HG03575 (cell line): ENCODE measurements around the gene ZNF217.
"Not testable (repeated sequence)": the region's sequence is repeated elsewhere in the genome, so short reads cannot be mapped to it uniquely, and the experiment has no call there.

Experiments used
- ATAC-seq: cut with Tn5 transposase; IDR thresholded peaks from one replicate; pipeline ENCODE4 v1.9.1; 2021; ENCODE audit not compliant: unreplicated experiment, insufficient number of reproducible peaks, low FRiP score; ENCODE audit errors: extremely low read depth

ZNF217 gene

DNA sequence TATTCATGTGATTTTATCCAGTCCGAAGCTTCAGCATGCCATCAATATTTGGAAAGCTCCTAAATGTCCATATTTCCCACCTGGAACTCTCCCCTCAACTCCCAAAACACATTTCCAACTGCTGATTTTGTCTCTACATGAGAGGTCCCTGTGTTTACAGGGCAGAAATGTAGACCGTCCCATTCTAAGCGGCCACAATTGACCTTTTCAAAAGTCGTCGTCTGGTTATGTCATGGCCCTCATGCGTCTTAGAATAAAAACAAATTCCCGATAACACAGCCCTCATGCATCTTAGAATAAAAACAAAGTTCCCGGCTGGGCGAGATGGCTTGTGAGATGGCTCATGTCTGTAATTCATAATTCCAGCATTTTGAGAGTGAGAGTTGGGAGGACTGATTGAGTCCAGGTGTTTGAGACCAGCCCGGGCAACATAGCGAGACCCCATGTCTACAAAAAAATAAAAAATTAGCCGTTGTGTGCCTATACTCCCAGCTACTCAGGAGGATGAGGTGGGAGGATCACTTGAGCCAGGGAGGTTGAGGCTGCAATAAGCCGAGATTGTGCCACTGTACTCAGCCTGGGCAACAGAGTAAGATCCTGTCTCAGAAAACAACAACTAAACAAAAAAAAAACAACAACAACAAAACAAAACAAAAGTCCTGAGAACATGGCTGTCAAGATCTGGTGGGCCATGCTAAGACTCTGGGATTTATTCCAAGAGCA lies 6.4 kb upstream of the ZNF217 start:
- no peak for ATAC-seq

DNA sequence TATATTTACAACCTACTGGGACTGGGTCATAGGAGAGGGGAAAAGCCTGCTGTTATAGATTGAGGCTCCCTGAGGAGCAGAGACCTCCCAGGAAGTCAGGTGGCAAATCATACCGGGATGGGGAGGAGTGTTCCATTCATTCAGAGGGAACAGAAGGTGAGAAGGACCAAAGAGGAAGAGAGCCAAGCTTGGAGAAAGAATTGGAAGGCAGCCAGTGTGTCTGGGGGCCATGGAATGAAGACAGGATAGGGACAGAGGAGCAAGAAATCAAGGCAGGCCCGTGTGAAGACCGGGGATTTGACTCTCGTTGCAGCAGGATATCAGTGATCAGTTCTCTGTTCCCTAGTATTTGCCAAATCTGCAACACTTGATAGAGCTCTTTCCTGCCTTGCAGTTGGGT lies 5.7 kb upstream of the ZNF217 start:
- no peak for ATAC-seq

DNA sequence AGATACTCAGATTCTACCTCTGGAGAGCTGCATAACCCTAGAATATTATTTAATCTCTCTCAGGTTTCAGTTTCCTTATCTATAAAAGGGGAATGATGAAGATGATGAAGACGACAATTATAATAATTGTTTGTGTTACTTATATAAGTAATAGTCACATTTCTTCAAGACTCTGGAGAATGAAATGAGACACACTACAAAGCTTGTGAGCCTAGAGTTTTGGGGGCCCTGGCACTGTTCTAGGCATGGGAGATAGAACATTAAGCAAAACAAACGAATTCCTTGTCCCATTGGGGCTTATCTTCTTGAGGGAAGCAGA lies 5.4 kb upstream of the ZNF217 start:
- ATAC-seq, result no peak

DNA sequence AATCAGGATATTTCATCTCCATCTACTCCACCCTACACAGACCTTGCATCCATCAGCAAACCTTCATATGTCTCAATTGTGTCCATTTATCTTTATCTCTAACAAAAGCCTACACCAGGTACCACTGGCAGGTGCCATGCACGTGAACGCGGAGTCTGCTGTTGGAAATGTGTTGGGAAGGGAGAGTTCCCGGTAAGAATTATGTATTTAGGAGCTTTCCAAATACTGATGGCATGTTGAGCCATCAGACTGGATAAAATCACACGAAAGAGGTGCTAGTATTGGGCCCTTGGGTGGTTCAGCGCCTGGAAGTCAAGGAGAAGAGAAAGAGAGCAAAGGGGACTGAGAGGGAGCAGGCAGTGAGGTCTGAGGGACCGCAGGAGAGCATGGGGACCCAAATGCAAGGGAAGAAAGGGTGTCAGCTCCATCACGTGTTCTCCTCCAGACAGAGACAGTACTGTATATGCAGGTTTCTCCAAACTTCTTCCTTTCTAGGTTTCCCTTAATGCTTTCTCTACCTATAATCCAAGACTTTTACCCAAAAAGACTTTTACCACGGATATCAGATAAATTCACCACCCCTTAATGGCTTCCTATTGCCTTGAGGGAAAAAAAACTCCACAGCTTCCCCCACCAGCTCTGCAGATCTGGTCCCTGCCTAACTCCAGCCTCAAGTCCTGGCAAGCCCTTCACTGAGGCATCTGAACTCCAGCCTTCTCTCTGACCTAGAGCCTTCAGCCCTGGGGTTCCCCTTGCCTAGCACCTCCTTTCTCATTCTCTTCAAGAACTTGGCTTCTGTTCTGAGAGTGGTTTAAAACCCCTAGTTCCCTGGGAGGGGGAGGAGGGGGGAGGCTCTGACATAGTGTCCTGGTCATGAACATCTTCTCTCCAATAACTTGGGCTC lies 4.8 kb upstream of the ZNF217 start:
- no peak for ATAC-seq

DNA sequence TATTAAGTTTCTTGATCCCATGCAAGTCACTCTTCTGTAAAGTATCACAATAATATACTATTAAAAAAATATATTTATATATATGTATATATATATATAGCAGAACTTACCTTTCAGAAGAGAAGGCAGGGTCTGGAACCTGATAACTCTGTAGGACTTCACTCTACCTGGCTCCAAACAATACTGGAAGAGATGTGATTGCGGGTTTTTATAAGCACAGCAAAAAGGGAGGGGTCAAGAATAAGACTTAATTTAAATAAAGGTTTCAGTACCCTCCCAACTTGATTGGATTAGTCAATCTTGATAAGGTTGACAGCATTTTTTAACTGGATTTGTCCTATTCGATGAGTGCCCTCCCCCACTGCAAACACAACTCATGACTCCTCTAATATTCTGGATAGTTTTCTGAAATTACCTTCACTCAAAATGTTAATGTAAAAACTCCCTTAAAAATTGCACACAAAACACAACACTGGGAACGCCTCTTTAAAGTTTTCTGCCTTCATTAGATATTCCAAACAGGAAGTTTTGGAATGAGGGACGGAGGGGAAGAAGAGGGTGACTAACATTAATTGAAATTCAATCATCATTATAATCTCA lies 4.0 kb upstream of the ZNF217 start:
- ATAC-seq, result no peak

DNA sequence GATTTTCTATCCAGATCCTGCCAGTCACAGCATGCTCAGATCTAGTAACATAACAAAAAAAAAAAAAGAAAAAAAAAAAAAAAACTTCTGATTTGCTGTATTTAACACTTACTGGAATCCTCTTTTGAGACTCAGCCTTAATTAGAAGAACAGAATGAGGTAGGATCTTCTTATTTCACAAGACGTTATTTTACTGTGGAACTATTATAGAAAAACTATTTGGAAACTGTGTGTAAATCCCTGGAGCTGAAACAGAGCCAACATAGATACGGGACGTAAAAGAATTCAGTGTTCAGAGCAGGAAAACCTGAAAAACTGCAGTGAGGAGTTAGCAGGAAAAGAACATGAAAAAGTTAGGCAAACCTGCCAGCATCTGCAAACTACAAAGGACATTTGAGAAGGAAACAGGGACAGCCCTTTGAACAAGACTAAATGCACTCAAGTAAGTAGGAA lies 3.4 kb upstream of the ZNF217 start:
- no peak for ATAC-seq

DNA sequence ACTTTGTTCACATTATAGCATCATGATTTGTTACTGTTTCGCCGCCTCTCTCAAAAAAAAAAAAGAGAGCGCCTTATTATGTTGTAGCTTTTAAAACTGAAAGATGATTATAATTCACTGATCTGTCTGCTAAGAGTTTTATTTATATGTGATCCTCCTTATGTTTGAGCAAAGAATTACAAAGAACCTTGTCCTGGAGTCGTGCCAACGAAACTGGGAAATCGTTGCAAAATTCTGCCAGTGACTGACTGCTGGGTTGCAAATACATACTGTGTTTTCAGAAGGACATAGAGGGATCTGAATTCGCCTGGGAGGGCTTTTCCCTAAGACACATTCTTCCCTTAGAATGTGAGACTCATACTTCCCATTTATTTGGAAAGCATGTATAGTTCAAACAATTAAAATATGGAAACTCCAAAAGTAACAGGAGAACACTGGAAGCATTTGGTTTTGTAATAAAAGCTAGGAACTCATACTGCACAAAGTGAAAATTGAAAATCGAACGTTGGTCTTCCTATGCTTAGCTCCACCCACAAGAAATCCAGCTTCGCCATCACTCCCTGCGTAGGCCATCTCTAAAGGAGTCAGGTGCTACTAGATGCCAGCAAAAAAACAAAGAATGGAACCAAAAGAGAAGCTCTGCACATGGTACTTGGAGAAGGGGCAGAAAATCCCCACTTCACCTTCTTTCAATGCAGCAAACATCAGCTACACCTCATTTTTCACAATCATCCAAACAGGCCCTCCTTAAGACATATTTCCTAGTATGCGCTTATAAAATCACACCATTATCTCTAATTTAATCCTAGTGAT lies 2.8 kb upstream of the ZNF217 start:
- not testable (repeated sequence) for ATAC-seq

DNA sequence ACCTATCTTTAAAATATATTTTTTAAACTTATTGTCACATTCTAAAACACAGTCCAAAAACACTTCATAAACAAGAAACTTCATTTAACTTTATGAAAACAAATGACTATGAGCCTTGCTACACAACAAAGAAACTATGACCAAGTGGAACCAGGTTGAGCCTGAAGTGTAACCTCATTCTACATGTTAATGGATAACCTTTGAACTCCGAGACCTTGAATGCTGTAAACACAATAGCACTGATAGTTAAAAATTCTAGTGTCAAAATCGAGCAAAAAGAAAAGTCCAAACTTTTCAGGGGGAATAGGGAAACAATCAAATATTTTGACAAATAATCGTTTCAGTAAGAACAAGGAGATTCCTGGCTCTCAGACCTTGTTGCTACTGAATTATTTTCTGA lies 2.1 kb upstream of the ZNF217 start:
- not testable (repeated sequence) for ATAC-seq

DNA sequence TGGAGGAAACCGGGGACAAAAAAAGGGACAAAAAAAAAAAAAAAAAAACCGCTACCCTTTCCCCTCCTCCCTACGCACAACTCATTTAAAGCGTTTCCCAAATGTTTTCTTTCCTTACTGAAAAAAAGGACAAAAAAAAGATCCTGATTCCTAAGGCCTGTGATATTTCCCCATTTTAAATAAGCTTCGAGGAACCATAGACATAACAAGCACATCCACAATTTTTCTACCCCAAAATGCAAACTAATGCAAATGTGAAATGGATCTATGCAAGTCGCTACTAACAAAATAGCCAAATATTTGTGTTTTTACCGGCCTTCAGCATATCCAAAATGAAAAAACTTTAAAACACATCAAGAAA lies 1.4 kb upstream of the ZNF217 start:
- no peak for ATAC-seq

DNA sequence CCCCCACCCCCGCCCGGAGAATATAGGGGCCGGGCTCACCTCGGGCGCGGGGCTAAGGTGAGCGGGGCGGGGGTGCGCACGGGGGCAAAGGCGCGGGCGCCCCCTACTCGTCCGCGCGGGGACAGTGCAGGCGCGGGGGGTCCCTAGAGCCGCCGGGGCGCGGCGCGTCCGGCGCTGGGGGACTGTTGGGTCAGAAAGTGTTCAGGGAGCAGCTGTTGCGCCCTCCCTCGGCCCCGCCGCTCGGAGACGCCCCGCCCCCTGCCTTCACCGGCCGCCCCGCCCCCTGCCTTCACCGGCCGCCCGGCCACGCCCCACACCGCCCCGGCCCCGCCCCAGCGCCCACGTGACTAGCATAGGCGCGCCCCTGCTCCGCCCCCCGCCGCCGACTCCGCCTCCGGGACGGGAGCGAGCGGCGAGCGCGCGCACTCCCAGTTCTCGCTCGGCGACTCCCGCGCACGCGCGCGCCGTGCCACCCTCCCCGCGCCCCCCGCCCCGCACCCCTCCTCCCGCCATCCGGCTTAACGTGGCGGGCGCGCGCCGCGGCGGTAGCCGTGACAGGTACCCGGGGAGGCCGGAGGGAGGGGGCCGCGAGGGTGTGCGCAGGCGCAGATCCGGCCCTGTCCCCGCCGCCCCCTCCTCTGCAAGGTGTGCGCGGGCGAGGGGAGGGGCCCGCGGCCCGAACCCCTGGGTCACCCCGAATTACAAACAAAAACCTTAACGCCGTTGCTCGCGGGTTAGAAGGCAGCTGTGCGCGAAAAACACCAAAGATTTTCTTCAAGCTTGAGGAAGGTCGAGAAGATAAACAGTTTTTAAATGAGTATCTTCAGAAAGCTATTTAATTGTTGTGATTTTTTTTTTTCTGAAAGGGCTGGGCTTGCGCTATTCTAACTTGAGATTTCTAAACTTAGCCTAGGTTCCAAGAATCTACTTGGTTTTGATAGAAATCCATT lies 704 bp upstream of the ZNF217 start:
- no peak for ATAC-seq

DNA sequence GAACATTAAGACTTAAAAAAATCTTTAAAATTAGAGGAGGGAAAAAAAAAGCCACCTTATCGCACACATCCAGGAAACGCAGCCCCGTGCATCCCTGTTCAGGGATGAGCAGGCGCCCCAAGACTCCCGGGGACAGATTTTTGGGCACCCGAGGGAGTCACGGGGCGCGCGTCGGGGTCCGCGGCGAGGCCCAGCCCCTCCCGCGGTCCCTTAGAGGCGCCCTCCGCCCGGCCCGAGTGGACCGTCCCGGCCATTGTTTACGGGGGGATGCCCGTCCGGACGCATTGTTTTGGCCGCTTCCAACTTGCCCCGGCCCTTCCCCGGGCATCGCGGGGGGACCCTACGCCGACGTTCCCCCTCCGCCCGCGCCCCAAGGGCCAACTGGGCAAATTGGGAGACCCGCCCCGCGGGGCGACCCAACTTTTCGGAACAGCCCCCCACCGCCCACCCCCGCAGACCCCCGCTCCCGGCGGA lies 610 bp downstream of the ZNF217 start:
- no peak for ATAC-seq

DNA sequence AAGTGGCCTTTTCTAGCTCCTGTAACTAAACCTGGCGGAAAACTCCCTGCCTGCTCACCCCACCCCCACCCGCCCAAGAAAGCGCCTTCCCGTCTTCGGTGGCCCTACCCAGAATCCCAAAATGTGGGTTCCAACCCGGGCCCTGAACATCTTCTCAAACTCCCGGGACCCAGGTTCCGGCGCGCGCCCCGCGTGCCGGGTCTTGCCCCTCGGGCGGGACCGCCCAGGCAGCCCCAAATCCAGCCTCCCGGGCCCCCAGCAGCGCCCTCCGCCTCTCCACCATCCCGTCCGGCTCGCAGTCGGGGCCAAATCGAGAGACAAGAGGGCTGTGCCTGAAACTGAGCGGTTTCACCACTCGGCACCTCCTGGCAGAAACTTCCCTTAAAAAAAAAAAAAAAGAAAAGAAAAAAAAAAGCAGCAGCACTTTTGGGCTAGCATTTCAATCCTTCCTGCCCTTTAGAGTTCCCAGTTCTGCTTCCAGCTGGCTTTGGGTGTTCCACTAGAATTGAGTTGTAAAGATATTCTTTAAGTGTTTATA lies 1.1 kb downstream of the ZNF217 start:
- not testable (repeated sequence) for ATAC-seq

DNA sequence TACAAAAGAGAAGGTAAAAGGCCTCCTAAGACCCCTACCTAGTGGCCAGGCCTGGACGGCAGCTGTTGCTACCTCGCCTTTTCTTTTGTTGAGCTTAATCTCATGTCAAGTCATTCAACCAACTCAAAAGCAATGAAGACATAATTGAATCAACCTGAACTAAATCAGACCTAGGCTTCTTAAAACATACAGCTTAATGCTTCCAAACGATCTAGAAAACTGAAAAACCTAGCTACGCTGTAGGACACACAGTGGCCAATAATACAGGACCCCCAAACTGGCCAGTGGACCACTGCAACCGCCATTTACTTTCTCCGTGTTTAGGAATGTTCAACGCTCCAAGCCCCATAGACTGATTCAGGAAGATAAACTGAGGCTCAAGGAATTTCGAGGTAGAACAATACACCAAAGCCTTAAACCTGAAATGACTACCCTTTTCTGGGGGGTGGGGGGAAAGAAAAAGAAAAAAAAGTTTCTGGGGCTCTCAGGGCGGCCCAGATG lies 1.6 kb downstream of the ZNF217 start:
- not testable (repeated sequence) for ATAC-seq

DNA sequence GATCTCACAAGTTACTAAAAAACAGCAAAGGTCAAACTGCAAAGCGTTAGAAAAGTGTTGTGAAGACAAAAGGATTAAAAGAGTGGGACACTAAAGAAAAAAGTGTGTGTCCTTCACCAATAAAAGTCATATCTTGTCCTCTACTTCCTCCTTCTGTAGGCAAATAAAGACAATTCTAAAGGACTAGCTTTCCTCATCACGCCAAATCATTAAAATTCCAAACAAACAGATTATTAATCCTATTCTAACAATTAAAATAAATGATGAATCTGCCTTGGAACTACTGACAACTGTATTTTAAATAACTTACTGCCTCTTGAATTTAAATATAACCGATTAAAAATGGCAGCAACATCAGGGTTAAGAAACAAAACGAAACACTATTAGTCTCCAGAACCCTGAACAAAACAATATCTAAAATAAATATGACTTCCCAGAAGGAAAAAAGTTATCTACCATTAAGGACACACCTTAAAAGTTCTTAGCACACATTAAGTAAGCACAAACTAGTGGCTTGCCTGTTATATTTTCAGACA lies 2.4 kb downstream of the ZNF217 start:
- not testable (repeated sequence) for ATAC-seq

DNA sequence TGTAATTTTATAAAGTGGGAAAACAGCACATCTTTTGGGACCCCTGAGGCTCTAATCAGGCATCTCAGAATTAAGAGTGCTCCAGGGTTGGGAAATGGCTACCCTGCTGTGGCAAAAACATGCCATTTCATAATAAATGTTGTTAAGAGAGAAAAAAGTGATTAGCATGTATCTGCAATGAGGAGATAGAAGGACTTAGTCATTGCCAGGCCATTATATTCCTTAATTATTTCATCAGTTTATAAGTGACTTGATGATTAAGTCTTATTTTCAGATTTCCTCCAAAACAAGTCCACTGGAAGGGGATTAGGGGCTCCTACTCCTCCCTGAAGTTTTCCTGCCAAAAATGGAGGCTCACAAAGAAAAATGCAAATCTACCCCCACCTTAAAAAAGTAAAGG lies 3.0 kb downstream of the ZNF217 start:
- not testable (repeated sequence) for ATAC-seq

DNA sequence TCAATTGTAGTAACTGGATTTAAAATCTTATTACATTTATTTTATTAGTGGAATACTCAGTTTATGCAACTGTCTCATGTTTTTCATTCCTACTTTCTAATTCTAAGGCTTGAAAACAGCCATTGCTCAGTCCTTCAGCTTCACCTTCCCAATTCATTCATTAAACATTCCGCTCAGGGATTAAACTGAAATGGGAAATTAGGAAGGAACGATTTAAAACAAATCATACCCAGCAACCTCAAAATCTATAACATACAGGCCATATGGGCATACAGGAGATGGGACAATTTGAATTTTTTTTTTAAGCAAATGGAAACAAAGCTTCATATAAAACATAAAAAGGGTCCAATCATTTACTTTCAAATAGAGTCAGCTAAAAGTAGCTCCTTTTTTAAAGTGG lies 3.5 kb downstream of the ZNF217 start:
- ATAC-seq, result not testable (repeated sequence)

DNA sequence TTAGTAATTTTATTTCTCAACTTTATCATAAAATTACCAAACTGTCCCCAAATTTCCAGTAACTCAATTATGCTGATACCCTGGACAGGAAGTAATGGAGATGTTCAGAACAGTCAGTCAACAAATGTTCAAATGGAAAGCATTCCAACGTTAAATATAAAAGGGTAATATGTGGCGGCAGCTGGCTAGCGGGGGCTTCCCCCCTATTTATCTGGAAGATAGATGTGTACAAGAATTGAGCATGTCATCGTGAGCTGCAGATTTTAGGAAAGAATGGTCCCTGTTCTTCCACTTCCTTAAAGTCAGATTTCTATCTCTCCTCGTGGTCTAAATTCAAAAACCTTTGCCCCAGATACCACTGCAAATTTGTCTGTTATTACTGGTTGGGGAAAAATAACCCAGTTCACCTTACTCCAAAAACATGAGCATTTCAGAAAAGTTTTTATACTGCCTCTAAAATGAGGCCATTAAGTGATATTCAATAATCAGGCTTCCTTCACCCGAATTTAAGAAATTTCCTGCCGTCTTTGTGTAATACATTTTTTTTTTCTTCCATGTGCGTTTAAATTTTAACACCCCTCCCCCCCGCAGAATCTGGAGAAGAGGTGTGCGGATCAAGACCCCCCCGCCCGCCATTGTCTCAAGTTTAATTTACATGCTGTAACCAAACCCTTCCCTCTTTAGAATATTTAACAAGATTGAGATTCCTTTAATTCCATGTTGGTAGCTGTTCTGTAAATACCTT lies 4.1 kb downstream of the ZNF217 start:
- not testable (repeated sequence) for ATAC-seq
